Fibroblast of pulmonary artery (primary cell): ENCODE measurements around the gene UGT2B7.

Source experiments
- DNase-seq: peaks from one replicate; pipeline ENCODE4 v3.0.0-alpha.2; 2010; ENCODE audit warnings: low read depth
- H3K4me3 ChIP-seq: replicated peaks from 2 replicates; pipeline ENCODE4 v1.5.1; 2011; ENCODE audit warnings: low read depth, mild to moderate bottlenecking, control low read depth, low read length, moderate library complexity
- CTCF ChIP-seq: IDR thresholded peaks from 2 replicates; pipeline ENCODE4 v1.5.1; 2011; ENCODE audit warnings: mild to moderate bottlenecking, control low read depth, low read length, inconsistent platforms; ENCODE audit errors: missing control alignments

UGT2B7 gene

DNA sequence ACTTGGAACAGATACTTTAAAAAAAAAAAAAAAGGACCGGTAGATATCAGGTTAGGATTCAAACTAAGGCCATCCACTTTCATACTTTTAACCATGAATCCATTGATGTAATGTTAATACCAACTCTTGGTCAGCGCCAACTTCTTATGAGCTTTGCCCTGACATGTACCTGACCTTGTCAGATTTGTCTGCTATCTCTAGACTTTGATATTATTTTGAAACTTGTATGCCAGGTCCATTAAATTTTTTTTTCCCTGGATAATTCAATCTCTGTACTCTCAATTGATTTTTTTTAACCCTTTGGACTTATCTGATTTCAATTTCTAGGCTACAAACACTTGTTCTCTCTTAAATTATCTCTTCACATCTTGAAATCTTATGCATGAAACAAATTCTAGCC, 27.2 kb upstream of the UGT2B7 start:
- no peak for DNase-seq
- no peak for TF ChIP-seq CTCF
- no peak overlapping the region for H3K4me3 ChIP-seq

DNA sequence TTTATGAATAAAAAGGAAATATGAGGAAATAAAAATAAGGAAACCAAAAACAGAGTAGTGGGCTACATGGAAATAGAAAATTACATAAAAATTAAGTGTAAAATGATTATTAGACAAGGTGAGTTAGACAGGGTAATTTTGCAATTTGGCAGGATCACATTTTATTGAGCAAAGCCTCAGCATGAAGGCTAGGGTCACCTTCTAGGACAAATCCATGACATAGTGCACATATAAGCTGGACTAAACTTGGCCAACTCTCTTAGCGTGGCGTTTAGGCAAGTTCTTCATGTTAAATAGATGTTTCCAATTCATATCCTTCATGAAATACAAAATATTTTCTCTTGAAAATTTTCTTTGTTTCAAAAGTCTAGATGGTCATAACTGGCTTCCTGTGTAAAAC, 25.7 kb upstream of the UGT2B7 start:
- DNase-seq: no peak
- no peak overlapping the region for H3K4me3 ChIP-seq
- TF ChIP-seq CTCF: no peak

DNA sequence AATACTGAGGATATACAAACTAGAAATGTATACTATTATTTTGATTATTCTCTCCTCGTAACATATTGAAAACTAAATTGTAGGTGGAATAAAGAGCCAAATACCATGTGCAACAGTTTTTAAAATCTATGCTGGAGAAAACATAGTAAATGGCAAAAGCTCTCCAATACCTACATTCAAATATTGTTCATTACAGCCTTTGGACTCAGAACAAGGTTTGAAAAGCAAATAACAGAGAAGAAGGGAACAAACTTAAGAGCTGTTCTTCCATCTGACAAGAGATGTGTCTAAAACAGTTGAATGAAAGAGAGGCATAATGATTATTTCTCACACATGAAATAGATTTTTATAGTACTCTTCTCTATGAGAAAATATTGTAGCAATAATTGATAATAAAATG, 25.0 kb upstream of the UGT2B7 start:
- no peak overlapping the region for H3K4me3 ChIP-seq
- no peak for TF ChIP-seq CTCF
- DNase-seq: no peak

- DNase-seq: no peak
- TF ChIP-seq CTCF: no peak
- no peak overlapping the region for H3K4me3 ChIP-seq
These were observed 22.9 kb upstream of the UGT2B7 start for GRCh38 chr4:69073375-69073774.

GRCh38 chr4:69075061-69075792, 21.0 kb upstream of the UGT2B7 start:
- H3K4me3 ChIP-seq: no peak overlapping the region
- TF ChIP-seq CTCF: no peak

DNA sequence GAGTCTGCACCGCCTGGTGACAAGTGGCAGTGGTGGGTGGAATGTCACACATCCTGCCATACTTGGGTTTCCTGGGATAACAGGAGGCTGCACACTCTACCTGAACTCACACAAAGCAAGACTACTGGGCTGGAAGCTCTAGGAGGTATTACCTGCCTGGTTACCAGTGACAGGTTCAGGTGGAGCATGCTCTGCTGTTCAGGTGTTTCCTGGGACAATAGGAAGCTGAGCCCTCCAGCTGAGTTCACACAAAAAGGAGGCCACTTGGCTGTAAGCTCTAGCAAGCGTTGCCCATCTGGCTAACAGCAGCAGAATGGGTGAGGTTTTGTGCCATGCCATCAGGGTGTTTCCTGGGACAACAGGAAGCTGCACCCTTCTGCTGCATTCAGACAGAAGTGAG, 17.4 kb upstream of the UGT2B7 start:
- no peak for DNase-seq
- no peak overlapping the region for H3K4me3 ChIP-seq
- no peak for TF ChIP-seq CTCF

More at GRCh38 chr4:69075061-69075792, 21.0 kb upstream of the UGT2B7 start:
- no peak for DNase-seq

DNA sequence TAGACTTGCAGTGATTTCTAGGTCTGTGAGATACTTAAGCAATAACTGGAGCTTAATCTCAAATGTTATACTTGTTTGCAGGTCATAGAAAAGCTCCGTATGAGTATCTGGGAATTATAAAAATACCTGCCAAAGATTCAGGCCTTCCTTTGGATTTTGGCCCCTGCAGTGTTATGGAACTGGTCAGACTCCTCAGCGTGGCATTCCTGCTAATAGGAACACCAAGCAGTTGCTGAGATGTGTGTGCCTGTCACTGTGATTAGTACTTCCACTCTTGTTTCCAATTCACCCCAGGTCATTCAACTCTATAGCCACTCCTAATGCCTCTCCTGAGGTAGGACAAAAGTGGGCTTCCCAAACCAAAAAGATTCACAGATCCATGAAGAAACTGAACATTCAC, 7.8 kb upstream of the UGT2B7 start:
- TF ChIP-seq CTCF: no peak
- no peak for DNase-seq
- no peak overlapping the region for H3K4me3 ChIP-seq
